Neural progenitor cell (in vitro differentiated cells): ENCODE measurements around the gene LPO.

Experiments used
- CTCF ChIP-seq: fragments of 200-600 bp; sonication (generic); IDR thresholded peaks from 2 replicates; pipeline ENCODE4 v1.5.1; 2017; ENCODE audit warnings: antibody characterized with exemption, mild to moderate bottlenecking
- EZH2phosphoT487 ChIP-seq: fragments of 200-600 bp; sonication (generic); IDR thresholded peaks from 2 replicates; pipeline ENCODE4 v1.6.1; 2017; ENCODE audit warnings: antibody characterized with exemption

GRCh38 chr17:58236394-58236793 lies 2.0 kb upstream of the LPO start:
- TF ChIP-seq CTCF (no peak), EZH2phosphoT487 (no peak)
